Middle frontal gyrus (tissue), 1 donor: ENCODE data around the gene NISCH.

ENCODE experiments used
- DNase-seq: peaks from one replicate; pipeline ENCODE4 v3.0.0-alpha.2; 2015; ENCODE audit warnings: low spot score; ENCODE audit errors: extremely low spot score

The NISCH gene

GRCh38 chr3:52455283-52456168 lies at the start of gene NISCH:
Gene NISCH (plus strand): TSS chr3:52455604. CDS start chr3:52455642, 38 bp downstream.
- DNase-seq, result peak; percentile 63

GRCh38 chr3:52406231-52406661 lies 49.2 kb upstream of the NISCH start:
- DNase-seq, result no peak

GRCh38 chr3:52406791-52407510 lies 48.5 kb upstream of the NISCH start:
- DNase-seq, result no peak

GRCh38 chr3:52407779-52408178 lies 47.6 kb upstream of the NISCH start:
- DNase-seq, result no peak

GRCh38 chr3:52408466-52408865 lies 46.9 kb upstream of the NISCH start:
- DNase-seq, result no peak

- no peak for DNase-seq
Measured at GRCh38 chr3:52415800-52416199, 39.6 kb upstream of the NISCH start.

- DNase-seq, result no peak
Measured at GRCh38 chr3:52420388-52420787, 35.0 kb upstream of the NISCH start.

- no peak for DNase-seq
Measured at GRCh38 chr3:52422669-52423068, 32.7 kb upstream of the NISCH start.

- DNase-seq, result no peak
Measured at GRCh38 chr3:52423173-52423572, 32.2 kb upstream of the NISCH start.

- DNase-seq, result peak; percentile 74
Measured at GRCh38 chr3:52428151-52429005, 27.0 kb upstream of the NISCH start.

GRCh38 chr3:52429031-52429430 lies 26.4 kb upstream of the NISCH start:
- no peak for DNase-seq

GRCh38 chr3:52429779-52430415 lies 25.5 kb upstream of the NISCH start:
- DNase-seq, result no peak

- DNase-seq, result no peak
Measured at GRCh38 chr3:52430416-52430810, 25.0 kb upstream of the NISCH start.

- DNase-seq, result no peak
Measured at GRCh38 chr3:52431459-52432223, 23.8 kb upstream of the NISCH start.

- no peak for DNase-seq
Measured at GRCh38 chr3:52432225-52432624, 23.2 kb upstream of the NISCH start.

GRCh38 chr3:52432691-52433141 lies 22.7 kb upstream of the NISCH start:
- no peak for DNase-seq

GRCh38 chr3:52433328-52433995 lies 21.9 kb upstream of the NISCH start:
- no peak for DNase-seq

- no peak for DNase-seq
Measured at GRCh38 chr3:52433996-52434479, 21.4 kb upstream of the NISCH start.

GRCh38 chr3:52434491-52435115 lies 20.8 kb upstream of the NISCH start:
- DNase-seq, result no peak
